Neural progenitor cell (in vitro differentiated cells): ENCODE data around the gene GNL3L.

ENCODE experiments used
- CTCF ChIP-seq: fragments of 200-600 bp; sonication (generic); IDR thresholded peaks from 2 replicates; pipeline ENCODE4 v1.5.1; 2017; ENCODE audit warnings: antibody characterized with exemption, mild to moderate bottlenecking
- EZH2 ChIP-seq: fragments of 200-600 bp; sonication (generic); IDR thresholded peaks from 2 replicates; pipeline ENCODE4 v1.6.1; 2017; ENCODE audit warnings: antibody characterized with exemption, mild to moderate bottlenecking, moderate library complexity
- EZH2phosphoT487 ChIP-seq: fragments of 200-600 bp; sonication (generic); IDR thresholded peaks from 2 replicates; pipeline ENCODE4 v1.6.1; 2017; ENCODE audit warnings: antibody characterized with exemption

GRCh38 chrX:54550821-54551220 is 20.8 kb downstream of the GNL3L start:
- TF ChIP-seq CTCF: no peak
- no peak for TF ChIP-seq EZH2
- TF ChIP-seq EZH2phosphoT487: no peak
